IMR-90 (cell line): ENCODE data around the gene ZNF467. TPM values are rescaled to one million over a fixed set of nuclear protein-coding genes. Genes with fewer than 3 reads are reported as not detected.

Experiments
- ATAC-seq: fragments of 200-7000 bp; cut with Tn5 transposase; 2 replicates; pipeline ENCODE4 v1.9.1; 2020; ENCODE audit warnings: low read depth, mild to moderate bottlenecking, moderate library complexity
- BruUV-seq: library from RNA; stranded (reverse); fragments of 400-500 nt; replicated peaks from 2 replicates; lab custom pipeline; 2021; lab: Mats Ljungman, UMichigan
- CTCF ChIA-PET: fragments of 300-600 bp; formaldehyde crosslinking; extraction: SDS; loops from one replicate; lab custom pipeline; 2021; ENCODE audit warnings: antibody characterized with exemption; lab: Yijun Ruan, JAX
- POLR2A ChIA-PET: fragments of 300-600 bp; sonication (Branson Sonifier 250); formaldehyde crosslinking; loops from one replicate; lab custom pipeline; 2022; ENCODE audit warnings: antibody characterized with exemption; ENCODE audit not compliant: unreplicated experiment; lab: Charles Lee
- DNase-seq: peaks from one replicate; pipeline ENCODE4 v3.0.0; 2013
- H2AFZ ChIP-seq: replicated peaks from 2 replicates; pipeline ENCODE3; 2013; ENCODE audit warnings: low read length, mild to moderate bottlenecking; ENCODE audit not compliant: poor library complexity
- H2AK5ac ChIP-seq: 2 replicates; pipeline ENCODE4 v1.6.1; 2013; ENCODE audit warnings: low read depth, low read length, inconsistent platforms
- H2AK9ac ChIP-seq: replicated peaks from 2 replicates; pipeline ENCODE3; 2013; ENCODE audit warnings: mild to moderate bottlenecking, low read depth, low read length, moderate library complexity; ENCODE audit not compliant: poor library complexity
- H2BK120ac ChIP-seq: 2 replicates; pipeline ENCODE4 v1.6.1; 2013; ENCODE audit warnings: low read depth, low read length, inconsistent platforms
- H2BK15ac ChIP-seq: 3 replicates; pipeline ENCODE4 v1.6.1; 2013; ENCODE audit warnings: low read depth, low read length, inconsistent platforms
- H2BK20ac ChIP-seq: 2 replicates; pipeline ENCODE4 v1.6.1; 2013; ENCODE audit warnings: low read depth, mild to moderate bottlenecking, inconsistent platforms, low read length, moderate library complexity
- H2BK5ac ChIP-seq: 2 replicates; pipeline ENCODE4 v1.6.1; 2013; ENCODE audit warnings: mild to moderate bottlenecking, low read depth, low read length, inconsistent platforms; ENCODE audit not compliant: poor library complexity, severe bottlenecking
- H3K14ac ChIP-seq: replicated peaks from 2 replicates; pipeline ENCODE4 v1.6.1; 2013; ENCODE audit warnings: low read depth, low read length, inconsistent platforms
- H3K18ac ChIP-seq: 2 replicates; pipeline ENCODE4 v1.6.1; 2013; ENCODE audit warnings: low read depth, low read length, control low read depth
- H3K23ac ChIP-seq: 2 replicates; pipeline ENCODE4 v1.6.1; 2013; ENCODE audit warnings: low read depth, low read length, inconsistent platforms
- H3K27ac ChIP-seq: 2 replicates; pipeline ENCODE4 v1.5.1; 2013; ENCODE audit warnings: mild to moderate bottlenecking, control low read depth, low read length; ENCODE audit not compliant: insufficient read depth
- H3K27me3 ChIP-seq: 2 replicates; pipeline ENCODE4 v1.6.1; 2013; ENCODE audit warnings: low read length; ENCODE audit not compliant: control insufficient read depth, insufficient read depth
- H3K36me3 ChIP-seq: 2 replicates; pipeline ENCODE4 v1.6.1; 2013; ENCODE audit warnings: low read length, mixed read lengths; ENCODE audit not compliant: control insufficient read depth, insufficient read depth
- H3K4ac ChIP-seq: 2 replicates; pipeline ENCODE4 v1.6.1; 2013; ENCODE audit warnings: low read depth, low read length, inconsistent platforms
- H3K4me1 ChIP-seq: 2 replicates; pipeline ENCODE4 v1.6.1; 2013; ENCODE audit warnings: low read length, mixed read lengths; ENCODE audit not compliant: control insufficient read depth, insufficient read depth
- H3K4me2 ChIP-seq: 2 replicates; pipeline ENCODE4 v1.6.1; 2013; ENCODE audit warnings: low read depth, mild to moderate bottlenecking, control low read depth, low read length, moderate library complexity
- H3K4me3 ChIP-seq: 2 replicates; pipeline ENCODE4 v1.5.1; 2013; ENCODE audit warnings: low read depth, mild to moderate bottlenecking, control low read depth, low read length, moderate library complexity; ENCODE audit not compliant: insufficient read depth
- H3K56ac ChIP-seq: 2 replicates; pipeline ENCODE4 v1.6.1; 2013; ENCODE audit warnings: low read length, inconsistent platforms; ENCODE audit not compliant: insufficient read depth; ENCODE audit errors: extremely low read depth
- H3K79me1 ChIP-seq, 2 experiments: 2 replicates each; pipeline ENCODE4 v1.6.1; 2013; ENCODE audit warnings: low read length in 2 of 2, inconsistent platforms in 1 of 2, low read depth in 1 of 2
- H3K9ac ChIP-seq: 2 replicates; pipeline ENCODE4 v1.6.1; 2013; ENCODE audit warnings: low read depth, low read length, control low read depth
- H3K9me1 ChIP-seq: 2 replicates; pipeline ENCODE4 v1.6.1; 2013; ENCODE audit warnings: low read length, inconsistent platforms; ENCODE audit not compliant: insufficient read depth
- H3K9me3 ChIP-seq: 2 replicates; pipeline ENCODE4 v1.6.1; 2013; ENCODE audit warnings: low read length; ENCODE audit not compliant: control insufficient read depth, insufficient read depth
- H4K20me1 ChIP-seq: 2 replicates; pipeline ENCODE4 v1.6.1; 2013; ENCODE audit warnings: low read length, inconsistent platforms; ENCODE audit not compliant: insufficient read depth
- H4K5ac ChIP-seq: 2 replicates; pipeline ENCODE4 v1.6.1; 2013; ENCODE audit warnings: mild to moderate bottlenecking, low read depth, low read length, control low read depth
- H4K8ac ChIP-seq, 2 experiments: 2 replicates each; pipeline ENCODE4 v1.6.1; 2013; ENCODE audit warnings: low read depth in 2 of 2, low read length in 2 of 2, control low read depth in 1 of 2, inconsistent platforms in 1 of 2
- H4K91ac ChIP-seq: 2 replicates; pipeline ENCODE4 v1.6.1; 2013; ENCODE audit warnings: low read depth, low read length, inconsistent platforms; ENCODE audit not compliant: insufficient read depth
- BHLHE40 ChIP-seq: fragments of 150-350 bp; IDR thresholded peaks from 2 replicates; pipeline ENCODE4 v1.6.1; 2016; ENCODE audit warnings: mild to moderate bottlenecking, low read depth, low read length
- CEBPB ChIP-seq: IDR thresholded peaks from 2 replicates; pipeline ENCODE4 v1.6.1; 2012; ENCODE audit warnings: low read depth, low read length, improper control_type of control experiment
- CHD1 ChIP-seq: IDR thresholded peaks from 2 replicates; pipeline ENCODE4 v1.6.1; 2012; ENCODE audit warnings: low read depth, low read length, improper control_type of control experiment
- CTCF ChIP-seq: conservative IDR thresholded peaks from 2 replicates; pipeline ENCODE4 v1.5.1; 2012; ENCODE audit warnings: mild to moderate bottlenecking, low read depth, low read length, improper control_type of control experiment
- FOS ChIP-seq: fragments of 150-350 bp; IDR thresholded peaks from 2 replicates; pipeline ENCODE4 v1.6.1; 2016; ENCODE audit warnings: low read depth, low read length
- MAFK ChIP-seq: IDR thresholded peaks from 2 replicates; pipeline ENCODE4 v1.6.1; 2012; ENCODE audit warnings: low read depth, low read length, improper control_type of control experiment
- MAZ ChIP-seq: IDR thresholded peaks from 2 replicates; pipeline ENCODE4 v1.6.1; 2012; ENCODE audit warnings: low read depth, mild to moderate bottlenecking, low read length, improper control_type of control experiment, moderate library complexity, borderline replicate concordance
- MXI1 ChIP-seq: IDR thresholded peaks from 2 replicates; pipeline ENCODE4 v1.6.1; 2012; ENCODE audit warnings: low read depth, mild to moderate bottlenecking, low read length, moderate library complexity, borderline replicate concordance
- NFE2L2 ChIP-seq: fragments of 150-350 bp; IDR thresholded peaks from 2 replicates; pipeline ENCODE4 v1.6.1; 2016; ENCODE audit warnings: low read depth, mild to moderate bottlenecking, low read length
- POLR2A ChIP-seq: IDR thresholded peaks from 2 replicates; pipeline ENCODE4 v1.6.1; 2012; ENCODE audit warnings: mild to moderate bottlenecking, low read depth, low read length
- RAD21 ChIP-seq: IDR thresholded peaks from 2 replicates; pipeline ENCODE4 v1.6.1; 2012; ENCODE audit warnings: low read length, improper control_type of control experiment
- RCOR1 ChIP-seq: IDR thresholded peaks from 2 replicates; pipeline ENCODE4 v1.6.1; 2012; ENCODE audit warnings: mild to moderate bottlenecking, low read length, improper control_type of control experiment; ENCODE audit not compliant: insufficient replicate concordance
- RFX5 ChIP-seq: IDR thresholded peaks from 2 replicates; pipeline ENCODE4 v1.8.0; 2012; ENCODE audit warnings: low read depth, mild to moderate bottlenecking, low read length, moderate library complexity
- SMC3 ChIP-seq: fragments of 150-350 bp; IDR thresholded peaks from 2 replicates; pipeline ENCODE4 v1.6.1; 2016; ENCODE audit warnings: low read depth, mild to moderate bottlenecking, antibody characterized with exemption, low read length, moderate library complexity
- WGBS, 2 experiments: methylation state at CpG; one replicate each; pipeline versions ENCODE4 v1.1.5 to v1.1.7; 2013; ENCODE audit warnings: missing lambda C conversion rate in 2 of 2; ENCODE audit not compliant: insufficient read length in 1 of 2; ENCODE audit errors: extremely low coverage in 2 of 2; 5-methylcytosine and 5-hydroxymethylcytosine counted together
- dilution Hi-C: fragments of 300-500 bp; cut with HindIII; formaldehyde crosslinking; loops from one replicate; pipeline ENCODE4 v1.14.3; 2018; ENCODE audit warnings: low sequenced_read_pairs; ENCODE audit not compliant: unreplicated experiment
- in situ Hi-C: fragments of 300-500 bp; cut with MboI; formaldehyde crosslinking; loops from 3 replicates; pipeline ENCODE4 v1.14.3; 2019; ENCODE audit warnings: low sequenced_read_pairs, inconsistent platforms, mixed read lengths
- intact Hi-C: fragments of 100-400 bp; cut with micrococcal nuclease; formaldehyde crosslinking; loops from 2 replicates; pipeline ENCODE4 v1.10.0; 2022
- polyA plus RNA-seq, 3 experiments: library from polyadenylated mRNA; depleted of rRNA; stranded (reverse); fragments of >200 nt; gene quantifications; 2 replicates each; pipeline ENCODE4 v1.2.3, GENCODE V29; 2012; ENCODE audit warnings: low replicate concordance in 1 of 3
- total RNA-seq: library from RNA; depleted of rRNA; stranded (reverse); fragments of >200 nt; gene quantifications from 2 replicates; pipeline ENCODE4 v1.2.3, GENCODE V29; 2012
- TF ChIP-seq, protein P1 (sequence below): fragments of 150-350 bp; IDR thresholded peaks from 2 replicates; pipeline ENCODE4 v1.6.1; 2017; ENCODE audit warnings: mild to moderate bottlenecking, antibody characterized with exemption, low read length, low read depth
- TF ChIP-seq, protein P2 (sequence below): fragments of 150-350 bp; IDR thresholded peaks from 2 replicates; pipeline ENCODE4 v1.6.1; 2016; ENCODE audit warnings: low read depth, mild to moderate bottlenecking, low read length, moderate library complexity, borderline replicate concordance

ZNF467 gene
- total and polyA plus RNA-seq, 2 of the 4 experiments (the other 2 are of a cell fraction) = 0.67 TPM; not detected in 1

GRCh38 chr7:149780636-149781419 lies 7.4 kb upstream of the ZNF467 start:
- ATAC-seq = no peak
- H3K27me3 ChIP-seq = peaks cover 22% of the 10 kb centered on the region
- CTCF ChIA-PET = no interaction called here

More at GRCh38 chr7:149780636-149781419, 7.4 kb upstream of the ZNF467 start:
- Histone ChIP-seq H3K36me3 (no peaks in the 10 kb centered on the region), H3K27ac (no peak overlapping the region), H2BK5ac (no peak overlapping the region), H3K4me3 (no peak overlapping the region), H4K20me1 (no peaks in the 10 kb centered on the region), H2AK5ac (no peak overlapping the region), H4K91ac (no peak overlapping the region), H2AK9ac (no peak overlapping the region), H3K56ac (no peak overlapping the region), H3K14ac (no peak overlapping the region), H3K4me1 (no peaks in the 10 kb centered on the region; the same call in 1 of the 2 replicates), H3K9me3 (no peaks in the 10 kb centered on the region), H3K79me1 (no peaks in the 10 kb centered on the region), H3K4me2 (no peak overlapping the region), H2AFZ (no peak overlapping the region), H2BK15ac (no peak overlapping the region), H3K23ac (no peak overlapping the region), H3K4ac (no peak overlapping the region), H3K9me1 (no peaks in the 10 kb centered on the region), H3K18ac (no peak overlapping the region), H2BK120ac (no peak overlapping the region), H2BK20ac (no peak overlapping the region), H3K9ac (no peak overlapping the region), H4K5ac (no peak overlapping the region), H4K8ac (no peak overlapping the region)
- WGBS, 2 experiments = no CpG with 5 or more reads among the region's 16 CpGs
- intact Hi-C loops = no loop called here
- dilution Hi-C loops = no loop called here
- POLR2A ChIA-PET = no interaction called here
- no peak for TF ChIP-seq CHD1
- no peak for TF ChIP-seq CTCF
- no peak for TF ChIP-seq RCOR1
- no peak for TF ChIP-seq NFE2L2
- no peak for TF ChIP-seq BHLHE40
- no peak for TF ChIP-seq POLR2A
- no peak for TF ChIP-seq SMC3
- no peak for TF ChIP-seq RAD21
- no peak for TF ChIP-seq MAZ
- TF ChIP-seq, protein P1, sequence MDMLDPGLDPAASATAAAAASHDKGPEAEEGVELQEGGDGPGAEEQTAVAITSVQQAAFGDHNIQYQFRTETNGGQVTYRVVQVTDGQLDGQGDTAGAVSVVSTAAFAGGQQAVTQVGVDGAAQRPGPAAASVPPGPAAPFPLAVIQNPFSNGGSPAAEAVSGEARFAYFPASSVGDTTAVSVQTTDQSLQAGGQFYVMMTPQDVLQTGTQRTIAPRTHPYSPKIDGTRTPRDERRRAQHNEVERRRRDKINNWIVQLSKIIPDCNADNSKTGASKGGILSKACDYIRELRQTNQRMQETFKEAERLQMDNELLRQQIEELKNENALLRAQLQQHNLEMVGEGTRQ = no peak
- TF ChIP-seq CEBPB = no peak
- TF ChIP-seq, protein P2, sequence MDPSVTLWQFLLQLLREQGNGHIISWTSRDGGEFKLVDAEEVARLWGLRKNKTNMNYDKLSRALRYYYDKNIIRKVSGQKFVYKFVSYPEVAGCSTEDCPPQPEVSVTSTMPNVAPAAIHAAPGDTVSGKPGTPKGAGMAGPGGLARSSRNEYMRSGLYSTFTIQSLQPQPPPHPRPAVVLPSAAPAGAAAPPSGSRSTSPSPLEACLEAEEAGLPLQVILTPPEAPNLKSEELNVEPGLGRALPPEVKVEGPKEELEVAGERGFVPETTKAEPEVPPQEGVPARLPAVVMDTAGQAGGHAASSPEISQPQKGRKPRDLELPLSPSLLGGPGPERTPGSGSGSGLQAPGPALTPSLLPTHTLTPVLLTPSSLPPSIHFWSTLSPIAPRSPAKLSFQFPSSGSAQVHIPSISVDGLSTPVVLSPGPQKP = no peak
- TF ChIP-seq FOS = no peak
- TF ChIP-seq MXI1 = no peak
- no peak for TF ChIP-seq MAFK
- TF ChIP-seq RFX5 = no peak
- BruUV-seq = no TSS peak
- DNase-seq = no peak
- in situ Hi-C loops = no loop called here
